BJ (cell line): Measurements from ENCODE around the gene TRPM3. TPM values are rescaled to one million over a fixed set of nuclear protein-coding genes. Genes with fewer than 3 reads are reported as not detected.

Source experiments
- CTCF ChIA-PET: fragments of 350-600 bp; formaldehyde crosslinking; extraction: SDS; loops from one replicate; lab custom pipeline; 2021; ENCODE audit warnings: antibody characterized with exemption, inconsistent platforms; lab: Yijun Ruan, JAX
- POLR2A ChIA-PET: fragments of 300-600 bp; sonication (Branson Sonifier 250); formaldehyde crosslinking; extraction: SDS; loops from one replicate; lab custom pipeline; 2021; ENCODE audit warnings: antibody characterized with exemption; lab: Charles Lee
- DNase-seq: peaks from one replicate; pipeline ENCODE4 v3.0.0-alpha.2; 2011; ENCODE audit warnings: low read depth
- H3K27me3 ChIP-seq: 2 replicates; pipeline ENCODE4 v1.6.0; 2011; ENCODE audit warnings: low read length; ENCODE audit not compliant: control insufficient read depth, insufficient read depth
- H3K36me3 ChIP-seq: 2 replicates; pipeline ENCODE4 v1.5.1; 2011; ENCODE audit warnings: low read length; ENCODE audit not compliant: control insufficient read depth, insufficient read depth
- H3K4me3 ChIP-seq: 2 replicates; pipeline ENCODE4 v1.5.1; 2011; ENCODE audit warnings: low read depth, mild to moderate bottlenecking, control low read depth, low read length
- CTCF ChIP-seq: IDR thresholded peaks from 2 replicates; pipeline ENCODE4 v1.5.1; 2011; ENCODE audit warnings: low read depth, mild to moderate bottlenecking, control low read depth, inconsistent platforms, low read length, moderate library complexity; ENCODE audit not compliant: insufficient read depth
- polyA plus RNA-seq: library from polyadenylated mRNA; depleted of rRNA; stranded (reverse); fragments of >200 nt; gene quantifications from 2 replicates; pipeline ENCODE4 v1.2.3, GENCODE V29; 2011

The TRPM3 gene
- polyA plus RNA-seq, 1 experiment = 0.07 TPM

- Histone ChIP-seq H3K27me3 (no peaks in the 10 kb centered on the region), H3K4me3 (no peak overlapping the region), H3K36me3 (no peaks in the 10 kb centered on the region)
- TF ChIP-seq CTCF = no peak
- DNase-seq = no peak
- POLR2A ChIA-PET = interaction anchor here (1.2 kb wide), 1 partner anchor 23 kb away, joined by 3 read pairs; no protein-coding TSS in a partner anchor
- CTCF ChIA-PET = interaction anchor here (0.6 to 1.2 kb wide), 5 partner anchors 17 to 407 kb away, joined by 3 to 4 read pairs (median 4); no protein-coding TSS in a partner anchor
These were observed 174.3 kb downstream of the TRPM3 start for GRCh38 chr9:70947086-70947485.

DNA sequence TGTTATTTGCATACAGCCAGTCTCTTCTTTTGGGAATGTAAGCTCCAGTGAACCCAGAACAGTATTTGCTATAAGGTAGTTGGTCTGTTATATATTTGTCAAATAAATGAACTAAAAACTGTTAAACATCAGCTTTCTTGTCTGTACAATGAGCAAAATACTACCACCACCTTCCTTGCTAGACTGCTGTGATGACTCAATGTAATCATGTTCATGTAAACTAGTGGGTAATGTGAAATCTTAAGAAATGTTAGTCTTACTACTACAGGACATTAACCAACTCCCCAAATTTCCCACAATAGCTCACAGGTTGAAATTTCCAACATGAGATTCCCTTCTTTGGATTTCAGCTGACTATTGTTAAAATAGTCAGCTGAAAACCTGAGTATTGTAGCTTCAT, 176.1 kb downstream of the TRPM3 start:
- no peak for DNase-seq
- CTCF ChIA-PET = interaction anchor here (1.2 to 2.3 kb wide), 3 partner anchors 8 to 57 kb away, joined by 4 to 8 read pairs (median 5); no protein-coding TSS in a partner anchor

DNA sequence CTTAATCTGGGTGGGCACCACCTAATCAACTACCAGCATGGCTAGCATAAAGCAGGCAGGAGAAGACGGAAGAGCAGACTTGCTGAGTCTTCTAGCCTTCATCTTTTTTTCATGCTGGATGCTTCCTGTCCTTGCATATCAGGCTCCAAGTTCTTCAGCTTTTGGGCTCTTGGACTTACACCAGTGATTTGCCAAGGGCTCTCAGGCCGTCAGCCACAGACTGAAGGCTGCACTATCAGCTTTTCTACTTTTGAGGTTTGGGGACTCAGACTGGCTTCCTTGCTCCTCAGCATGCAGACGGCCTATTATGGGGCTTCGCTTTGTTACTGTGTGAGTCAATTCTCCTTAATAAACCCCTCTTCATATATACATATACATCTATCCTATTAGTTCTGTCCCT, 180.2 kb downstream of the TRPM3 start:
- no peak overlapping the region for H3K4me3 ChIP-seq
- TF ChIP-seq CTCF = no peak
- ChIA-PET CTCF (no interaction called here), POLR2A (no interaction called here)
- H3K27me3 ChIP-seq = no peaks in the 10 kb centered on the region
- DNase-seq = no peak
- H3K36me3 ChIP-seq = no peaks in the 10 kb centered on the region

More for the DNA sequence above, 176.1 kb downstream of the TRPM3 start:
- POLR2A ChIA-PET = no interaction called here
- TF ChIP-seq CTCF = no peak
- Histone ChIP-seq H3K36me3 (no peaks in the 10 kb centered on the region), H3K4me3 (no peak overlapping the region), H3K27me3 (no peaks in the 10 kb centered on the region)

DNA sequence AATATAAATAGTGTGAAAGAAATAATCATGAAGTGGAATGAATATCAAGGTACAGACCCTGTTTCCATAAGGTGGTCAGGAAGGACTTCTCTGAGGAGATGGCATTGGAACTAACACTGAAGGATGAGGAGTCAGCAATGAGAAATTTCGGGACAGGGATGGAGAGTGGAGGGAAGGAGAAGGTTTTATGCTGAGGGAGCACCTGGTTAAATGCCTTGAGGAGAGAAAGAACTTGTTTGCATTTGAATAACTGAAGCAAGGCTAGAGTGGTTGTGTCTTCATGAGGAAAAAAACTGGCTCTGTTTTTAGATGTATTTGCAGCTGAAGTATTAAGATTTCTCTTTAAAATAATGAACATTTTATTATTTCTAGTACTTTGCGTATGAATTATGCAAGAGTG, 180.8 kb downstream of the TRPM3 start:
- H3K4me3 ChIP-seq = no peak overlapping the region
- ChIA-PET CTCF (interaction anchor here (2.0 kb wide), 1 partner anchor 61 kb away, joined by 4 read pairs; no protein-coding TSS in a partner anchor), POLR2A (no interaction called here)
- TF ChIP-seq CTCF = no peak
- DNase-seq = no peak
- no peaks in the 10 kb centered on the region for H3K36me3 ChIP-seq
- H3K27me3 ChIP-seq = no peaks in the 10 kb centered on the region

GRCh38 chr9:70936536-70936935, 184.9 kb downstream of the TRPM3 start:
- TF ChIP-seq CTCF = no peak
- H3K27me3 ChIP-seq = no peaks in the 10 kb centered on the region
- no peak overlapping the region for H3K4me3 ChIP-seq
- no peak for DNase-seq
- H3K36me3 ChIP-seq = no peaks in the 10 kb centered on the region
- POLR2A ChIA-PET = no interaction called here
- CTCF ChIA-PET = interaction anchor here (0.6 to 2.4 kb wide), 6 partner anchors 9 to 312 kb away, joined by 3 to 10 read pairs (median 4); no protein-coding TSS in a partner anchor
